Measurements from ENCODE around the gene CLASP1.

GRCh38 chr2:121689356-121689755 lies 40.1 kb upstream of the CLASP1 start:
- TF ChIP-seq CTCF (IDR thresholded peaks at IDR 0.05; ENCODE audit: low read depth, low read length) (no peak), EZH2phosphoT487 (IDR thresholded peaks at IDR 0.05; ENCODE audit: low read depth) (no peak)
